B cell (primary cell): ENCODE results near the gene LRIG3. TPM values are rescaled to one million over a fixed set of nuclear protein-coding genes. Genes with fewer than 3 reads are reported as not detected.

ENCODE experiments used
- ATAC-seq: fragments of 200-7000 bp; cut with Tn5 transposase; one replicate; pipeline ENCODE4 v1.10.0; 2021; ENCODE audit warnings: low read depth, mild to moderate bottlenecking, moderate number of reproducible peaks, moderate library complexity
- CTCF ChIA-PET: fragments of 350-600 bp; sonication (Branson Sonifier 250); formaldehyde crosslinking; loops from one replicate; lab custom pipeline; 2021; ENCODE audit warnings: antibody characterized with exemption, inconsistent platforms; lab: Charles Lee
- POLR2A ChIA-PET: fragments of 350-600 bp; sonication (Branson Sonifier 250); formaldehyde crosslinking; loops from one replicate; lab custom pipeline; 2021; ENCODE audit warnings: antibody characterized with exemption; lab: Charles Lee
- DNase-seq: peaks from one replicate; pipeline ENCODE4 v3.0.0; 2013
- H2AFZ ChIP-seq: 2 replicates; pipeline ENCODE4 v1.6.1; 2012; ENCODE audit warnings: mild to moderate bottlenecking, low read depth, low read length; ENCODE audit not compliant: insufficient read depth, poor library complexity, severe bottlenecking
- H3K27ac ChIP-seq, 2 donors: 1 replicate in 1 of 2; 2 replicates in 1 of 2; pipeline ENCODE4 v1.5.1; 2012 to 2013; ENCODE audit warnings: low read length in 2 of 2, mild to moderate bottlenecking in 2 of 2, moderate library complexity in 1 of 2
- H3K27me3 ChIP-seq, 4 experiments: fragments of 200-600 bp in 1 of 4; sonication (generic) in 1 of 4; replicated peaks in 1 of 4; 1 replicate in 2 of 4; 2 replicates in 2 of 4; pipeline versions ENCODE4 v1.6.1 to v1.7.0; 2013 to 2016; ENCODE audit warnings: low read length in 3 of 4, mild to moderate bottlenecking in 2 of 4, mixed read lengths in 1 of 4, moderate library complexity in 1 of 4; ENCODE audit not compliant: insufficient read depth in 4 of 4, control insufficient read depth in 3 of 4; ENCODE audit errors: control extremely low read depth in 1 of 4
- H3K36me3 ChIP-seq, 2 experiments: replicated peaks in 1 of 2; 1 replicate in 1 of 2; 2 replicates in 1 of 2; pipeline versions ENCODE4 v1.6.1 to v1.7.1; 2013; ENCODE audit warnings: low read length in 1 of 2; ENCODE audit not compliant: insufficient read depth in 2 of 2, control insufficient read depth in 1 of 2; ENCODE audit errors: control extremely low read depth in 1 of 2, extremely low read depth in 1 of 2
- H3K4me1 ChIP-seq, 2 donors: fragments of 200-600 bp in 1 of 2; sonication (generic) in 1 of 2; 1 replicate in 1 of 2; 2 replicates in 1 of 2; pipeline versions ENCODE4 v1.5.1 to v1.6.1; 2013 to 2017; ENCODE audit warnings: low read length in 2 of 2; ENCODE audit not compliant: control insufficient read depth in 2 of 2, insufficient read depth in 2 of 2
- H3K4me2 ChIP-seq: replicated peaks from 2 replicates; pipeline ENCODE3; 2012; ENCODE audit warnings: mild to moderate bottlenecking, low read depth, low read length; ENCODE audit not compliant: poor library complexity, severe bottlenecking
- H3K4me3 ChIP-seq, 5 experiments: fragments of 200-600 bp in 1 of 5; sonication (generic) in 1 of 5; 1 replicate in 3 of 5; 2 replicates in 2 of 5; pipeline versions ENCODE4 v1.5.1 to v1.7.0; 2011 to 2016; ENCODE audit warnings: low read length in 4 of 5, mild to moderate bottlenecking in 4 of 5, low read depth in 2 of 5, control low read depth in 1 of 5, moderate library complexity in 1 of 5; ENCODE audit not compliant: insufficient read depth in 1 of 5; ENCODE audit errors: control extremely low read depth in 1 of 5, extremely low read depth in 1 of 5
- H3K79me2 ChIP-seq: fragments of 200-600 bp; sonication (generic); one replicate; pipeline ENCODE4 v1.6.0; 2016; ENCODE audit warnings: low read length; ENCODE audit not compliant: control insufficient read depth, insufficient read depth
- H3K9ac ChIP-seq: fragments of 200-600 bp; sonication (generic); 2 replicates; pipeline ENCODE4 v1.6.1; 2017; ENCODE audit warnings: mild to moderate bottlenecking, low read length, moderate library complexity
- H3K9me3 ChIP-seq, 3 donors: one replicate each; pipeline versions ENCODE4 v1.6.1 to v1.7.1; 2013; ENCODE audit warnings: low read length in 2 of 3; ENCODE audit not compliant: control insufficient read depth in 2 of 3, insufficient read depth in 1 of 3; ENCODE audit errors: control extremely low read depth in 1 of 3
- H4K20me1 ChIP-seq: 2 replicates; pipeline ENCODE4 v1.6.0; 2012; ENCODE audit warnings: mild to moderate bottlenecking, low read length; ENCODE audit not compliant: insufficient read depth, control insufficient read depth, poor library complexity, severe bottlenecking
- H3K27ac Mint-ChIP-seq: one replicate; pipeline ENCODE4 v1.8.0; 2021; ENCODE audit warnings: mixed read lengths
- H3K27me3 Mint-ChIP-seq: one replicate; pipeline ENCODE4 v1.8.0; 2021; ENCODE audit warnings: mixed read lengths
- H3K4me1 Mint-ChIP-seq: one replicate; pipeline ENCODE4 v1.8.0; 2021; ENCODE audit warnings: mixed read lengths
- H3K4me3 Mint-ChIP-seq: one replicate; pipeline ENCODE4 v1.8.0; 2021; ENCODE audit warnings: mixed read lengths
- H3K9me3 Mint-ChIP-seq: one replicate; pipeline ENCODE4 v1.8.0; 2022; ENCODE audit warnings: mixed read lengths; ENCODE audit not compliant: insufficient read depth
- EZH2 ChIP-seq: IDR thresholded peaks from 2 replicates; pipeline ENCODE4 v1.6.1; 2012; ENCODE audit warnings: borderline replicate concordance, low read depth, mild to moderate bottlenecking, moderate library complexity, low read length; ENCODE audit not compliant: insufficient read depth, poor library complexity, severe bottlenecking
- WGBS: methylation state at CpG from one replicate; pipeline ENCODE4 v1.1.5; 2013; ENCODE audit warnings: missing lambda C conversion rate; ENCODE audit not compliant: insufficient coverage; 5-methylcytosine and 5-hydroxymethylcytosine counted together
- intact Hi-C: fragments of 100-400 bp; cut with micrococcal nuclease; formaldehyde crosslinking; loops from one replicate; pipeline ENCODE4 v1.10.0; 2022
- polyA plus RNA-seq: library from polyadenylated mRNA; depleted of rRNA; stranded (reverse); fragments of >200 nt; gene quantifications from 2 replicates; pipeline ENCODE4 v1.2.3, GENCODE V29; 2012
- total RNA-seq, 2 donors: library from RNA; stranded (reverse); fragments of 120-200 nt in 1 of 2; gene quantifications; 1 replicate in 1 of 2; 2 replicates in 1 of 2; pipeline versions ENCODE4 v1.2.3 to v1.2.4, GENCODE V29; 2013 to 2022
- TF ChIP-seq, protein P1 (sequence below): fragments of 200-600 bp; IDR thresholded peaks from one replicate; pipeline ENCODE4 v1.8.0; 2022; ENCODE audit warnings: antibody characterized with exemption, mild to moderate bottlenecking

The LRIG3 gene
- total and polyA plus RNA-seq, 2 donors (not counting 1 experiment from before 2014, with no cell fraction given) = 0.13 TPM; not detected in 1

DNA sequence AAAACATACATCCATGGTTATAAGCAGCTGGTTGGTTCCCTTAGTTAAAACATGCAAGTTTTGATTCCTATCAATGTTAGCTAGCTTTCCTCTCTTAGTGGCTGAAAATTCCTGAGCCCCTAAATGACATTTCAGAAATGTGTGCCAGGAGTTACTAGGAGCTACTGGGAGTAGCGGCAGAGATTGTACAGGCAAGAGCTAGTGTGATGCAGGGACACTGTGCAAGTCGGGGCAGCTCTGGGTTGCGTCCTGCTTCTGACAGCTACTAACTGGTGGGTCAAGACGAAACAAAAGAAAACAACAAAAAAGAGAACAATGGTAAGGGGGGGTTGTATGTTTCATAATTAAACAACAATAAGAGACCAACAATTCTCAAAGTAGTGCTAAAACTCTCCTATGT lies 35.4 kb downstream of the LRIG3 start:
- ChIA-PET POLR2A (no interaction called here), CTCF (no interaction called here)
- intact Hi-C loops = no loop called here
- no peaks in the 10 kb centered on the region for H3K9me3 Mint-ChIP-seq
- no peak overlapping the region for H3K4me3 ChIP-seq
- no peaks in the 10 kb centered on the region for H3K27me3 ChIP-seq
- no peak overlapping the region for H3K4me2 ChIP-seq
- TF ChIP-seq, protein P1, sequence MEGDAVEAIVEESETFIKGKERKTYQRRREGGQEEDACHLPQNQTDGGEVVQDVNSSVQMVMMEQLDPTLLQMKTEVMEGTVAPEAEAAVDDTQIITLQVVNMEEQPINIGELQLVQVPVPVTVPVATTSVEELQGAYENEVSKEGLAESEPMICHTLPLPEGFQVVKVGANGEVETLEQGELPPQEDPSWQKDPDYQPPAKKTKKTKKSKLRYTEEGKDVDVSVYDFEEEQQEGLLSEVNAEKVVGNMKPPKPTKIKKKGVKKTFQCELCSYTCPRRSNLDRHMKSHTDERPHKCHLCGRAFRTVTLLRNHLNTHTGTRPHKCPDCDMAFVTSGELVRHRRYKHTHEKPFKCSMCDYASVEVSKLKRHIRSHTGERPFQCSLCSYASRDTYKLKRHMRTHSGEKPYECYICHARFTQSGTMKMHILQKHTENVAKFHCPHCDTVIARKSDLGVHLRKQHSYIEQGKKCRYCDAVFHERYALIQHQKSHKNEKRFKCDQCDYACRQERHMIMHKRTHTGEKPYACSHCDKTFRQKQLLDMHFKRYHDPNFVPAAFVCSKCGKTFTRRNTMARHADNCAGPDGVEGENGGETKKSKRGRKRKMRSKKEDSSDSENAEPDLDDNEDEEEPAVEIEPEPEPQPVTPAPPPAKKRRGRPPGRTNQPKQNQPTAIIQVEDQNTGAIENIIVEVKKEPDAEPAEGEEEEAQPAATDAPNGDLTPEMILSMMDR = no peak
- no peak for TF ChIP-seq EZH2
- H3K27ac ChIP-seq = no peak overlapping the region
- WGBS = 92% methylated on average over 2 of the region's 4 CpGs
- no peaks in the 10 kb centered on the region for H3K27me3 Mint-ChIP-seq
- no peak overlapping the region for H3K4me3 Mint-ChIP-seq
- no peaks in the 10 kb centered on the region for H4K20me1 ChIP-seq
- no peak overlapping the region for H2AFZ ChIP-seq
- H3K79me2 ChIP-seq = no peaks in the 10 kb centered on the region
- ATAC-seq (no peak), DNase-seq (no peak)
- H3K9me3 ChIP-seq = no peaks in the 10 kb centered on the region
- H3K27ac Mint-ChIP-seq = no peak overlapping the region
- no peaks in the 10 kb centered on the region for H3K36me3 ChIP-seq
- no peaks in the 10 kb centered on the region for H3K4me1 Mint-ChIP-seq
- H3K9ac ChIP-seq = no peak overlapping the region
- H3K4me1 ChIP-seq = no peaks in the 10 kb centered on the region

DNA sequence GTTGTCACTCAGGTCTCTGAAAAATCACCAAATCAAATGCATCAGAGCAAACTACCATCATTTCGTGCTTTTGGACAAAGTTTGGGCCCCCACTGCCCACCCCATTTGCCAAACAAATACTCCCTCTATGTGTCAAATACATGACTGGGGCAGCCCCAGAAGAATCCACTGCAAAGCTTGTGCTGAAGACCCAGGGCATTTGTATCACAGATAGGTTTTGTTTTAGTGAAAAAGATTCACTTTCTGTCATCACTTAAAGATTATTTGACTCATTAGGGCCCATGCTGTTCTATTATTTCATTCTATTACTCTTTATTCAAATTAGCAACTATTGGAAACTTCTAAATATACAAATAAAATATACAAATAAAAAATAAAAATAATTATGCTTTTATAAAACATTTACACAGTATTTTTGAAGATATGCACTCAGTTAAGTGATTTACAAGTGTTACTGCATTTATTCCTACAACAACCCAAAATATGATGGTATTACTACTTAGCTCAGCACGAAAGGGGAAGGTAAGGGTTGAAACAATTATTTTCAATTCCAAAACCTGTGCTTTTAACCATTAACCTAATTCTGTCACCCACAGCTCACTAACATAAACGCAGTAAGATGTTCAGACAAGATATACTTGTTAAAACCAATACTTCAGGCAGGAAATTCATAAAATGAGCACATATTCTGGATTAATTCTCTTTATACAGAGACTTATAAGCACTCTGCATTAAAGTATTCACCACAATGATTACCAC lies 36.5 kb downstream of the LRIG3 start:
- Histone ChIP-seq H3K9me3 (peaks cover 0 to 2% (median 0%) of the 10 kb centered on the region in 3 donors), H3K27me3 (no peaks in the 10 kb centered on the region), H3K27ac (no peak overlapping the region), H3K79me2 (no peaks in the 10 kb centered on the region), H3K4me1 (no peaks in the 10 kb centered on the region), H3K4me3 (no peak overlapping the region), H2AFZ (no peak overlapping the region), H4K20me1 (no peaks in the 10 kb centered on the region), H3K4me2 (no peak overlapping the region), H3K36me3 (no peaks in the 10 kb centered on the region), H3K9ac (no peak overlapping the region)
- DNase-seq (no peak), ATAC-seq (no peak)
- Mint-ChIP-seq H3K4me3 (no peak overlapping the region), H3K27me3 (no peaks in the 10 kb centered on the region), H3K4me1 (no peaks in the 10 kb centered on the region), H3K9me3 (no peaks in the 10 kb centered on the region), H3K27ac (no peak overlapping the region)
- POLR2A ChIA-PET = no interaction called here
- CTCF ChIA-PET = no interaction called here
- WGBS = 60% methylated on average over 1 of the region's 3 CpGs
- intact Hi-C loops = no loop called here
- TF ChIP-seq, protein P1 = no peak
- TF ChIP-seq EZH2 = no peak
